Liver (tissue), 9 donors: ENCODE results near the gene PROX1. TPM values are rescaled to one million over a fixed set of nuclear protein-coding genes. Genes with fewer than 3 reads are reported as not detected.

Experiments
- DNase-seq: peaks from one replicate; pipeline ENCODE4 v3.0.0-alpha.2; 2017; ENCODE audit warnings: low spot score
- H3K27ac ChIP-seq, 2 donors: one replicate each; pipeline ENCODE4 v1.7.0; 2013; ENCODE audit warnings: inconsistent platforms in 2 of 2, low read length in 2 of 2, control low read depth in 1 of 2, low read depth in 1 of 2, mild to moderate bottlenecking in 1 of 2
- H3K27me3 ChIP-seq, 4 donors: one replicate each; pipeline versions ENCODE4 v1.6.1 to v1.7.0; 2013; ENCODE audit warnings: low read length in 3 of 4, inconsistent platforms in 1 of 4, mild to moderate bottlenecking in 1 of 4, moderate library complexity in 1 of 4; ENCODE audit not compliant: control insufficient read depth in 4 of 4, insufficient read depth in 4 of 4
- H3K36me3 ChIP-seq, 4 donors: one replicate each; pipeline versions ENCODE4 v1.6.1 to v1.7.0; 2013; ENCODE audit warnings: low read length in 3 of 4, mild to moderate bottlenecking in 3 of 4, low read depth in 1 of 4, moderate library complexity in 1 of 4; ENCODE audit not compliant: control insufficient read depth in 4 of 4, insufficient read depth in 3 of 4
- H3K4me1 ChIP-seq, 4 donors: one replicate each; pipeline versions ENCODE4 v1.6.1 to v1.7.0; 2013; ENCODE audit warnings: low read length in 3 of 4, mild to moderate bottlenecking in 3 of 4, moderate library complexity in 1 of 4; ENCODE audit not compliant: control insufficient read depth in 4 of 4, insufficient read depth in 4 of 4
- H3K4me3 ChIP-seq, 3 donors: one replicate each; pipeline versions ENCODE4 v1.6.1 to v1.7.0; 2013; ENCODE audit warnings: low read length in 3 of 3, control low read depth in 1 of 3, low read depth in 1 of 3, mild to moderate bottlenecking in 1 of 3
- H3K9ac ChIP-seq, 2 donors: one replicate each; pipeline ENCODE4 v1.7.0; 2013; ENCODE audit warnings: low read length in 2 of 2, mild to moderate bottlenecking in 2 of 2, moderate library complexity in 2 of 2, control low read depth in 1 of 2, low read depth in 1 of 2
- H3K9me3 ChIP-seq, 4 donors: one replicate each; pipeline versions ENCODE4 v1.6.1 to v1.7.0; 2013; ENCODE audit warnings: low read length in 3 of 4; ENCODE audit not compliant: control insufficient read depth in 4 of 4
- EGR1 ChIP-seq, 2 donors: IDR thresholded peaks; 2 replicates each; pipeline ENCODE4 v1.6.1; 2016 to 2018; ENCODE audit warnings: antibody characterized with exemption in 2 of 2, low read depth in 2 of 2
- FOXA1 ChIP-seq: IDR thresholded peaks from 2 replicates; pipeline ENCODE4 v1.6.1; 2016; ENCODE audit warnings: antibody characterized with exemption
- GABPA ChIP-seq, 2 donors: IDR thresholded peaks in 1 of 2; conservative IDR thresholded peaks in 1 of 2; 2 replicates each; pipeline ENCODE4 v1.6.1; 2016; ENCODE audit warnings: antibody characterized with exemption in 2 of 2, mild to moderate bottlenecking in 1 of 2, moderate library complexity in 1 of 2
- HNF4A ChIP-seq, 2 donors: conservative IDR thresholded peaks; 2 replicates each; pipeline ENCODE4 v1.6.1; 2016; ENCODE audit warnings: antibody characterized with exemption in 2 of 2, mild to moderate bottlenecking in 2 of 2
- HNF4G ChIP-seq: IDR thresholded peaks from 2 replicates; pipeline ENCODE4 v1.6.1; 2016; ENCODE audit warnings: antibody characterized with exemption
- JUND ChIP-seq, 2 donors: IDR thresholded peaks; 2 replicates each; pipeline ENCODE4 v1.6.1; 2016; ENCODE audit warnings: antibody characterized with exemption in 2 of 2
- NR2F2 ChIP-seq: IDR thresholded peaks from 2 replicates; pipeline ENCODE4 v1.6.1; 2016; ENCODE audit warnings: antibody characterized with exemption
- RAD21 ChIP-seq, 2 donors: IDR thresholded peaks; 2 replicates each; pipeline ENCODE4 v1.6.1; 2016; ENCODE audit warnings: antibody characterized with exemption in 2 of 2, mild to moderate bottlenecking in 2 of 2
- RXRA ChIP-seq, 2 donors: IDR thresholded peaks; 2 replicates each; pipeline ENCODE4 v1.6.1; 2017 to 2018; ENCODE audit warnings: antibody characterized with exemption in 2 of 2, mild to moderate bottlenecking in 1 of 2
- SP1 ChIP-seq: IDR thresholded peaks from 2 replicates; pipeline ENCODE4 v1.6.1; 2018; ENCODE audit warnings: antibody characterized with exemption, mild to moderate bottlenecking
- TAF1 ChIP-seq: conservative IDR thresholded peaks from 2 replicates; pipeline ENCODE4 v1.6.1; 2016; ENCODE audit warnings: antibody characterized with exemption, mild to moderate bottlenecking
- YY1 ChIP-seq: IDR thresholded peaks from 2 replicates; pipeline ENCODE4 v1.6.1; 2016; ENCODE audit warnings: antibody characterized with exemption, mild to moderate bottlenecking
- WGBS: extraction: QIAGEN DNeasy Blood & Tissue Kit; methylation state at CpG from one replicate; pipeline ENCODE4 v1.1.7; 2013; 5-methylcytosine and 5-hydroxymethylcytosine counted together
- polyA plus RNA-seq, 2 donors: library from polyadenylated mRNA; stranded (reverse) in 1 of 2; unstranded in 1 of 2; fragments of 200-250 nt in 1 of 2; fragments of >200 nt in 1 of 2; fragmentation: Nextera tagmentation in 1 of 2; extraction: Ambion mirVana in 1 of 2; gene quantifications; one replicate each; pipeline versions ENCODE4 v1.2.1 to v1.2.3, GENCODE V29; 2013 to 2015
- total RNA-seq, 2 donors: library from RNA; depleted of rRNA; stranded (reverse); fragments of >200 nt; gene quantifications; one replicate each; pipeline ENCODE4 v1.2.3, GENCODE V29; 2014
- TF ChIP-seq, protein P1 (sequence below): IDR thresholded peaks from 2 replicates; pipeline ENCODE4 v1.6.1; 2016; ENCODE audit warnings: antibody characterized with exemption
- TF ChIP-seq, protein P2 (sequence below): IDR thresholded peaks from 2 replicates; pipeline ENCODE4 v1.6.1; 2016; ENCODE audit warnings: antibody characterized with exemption
- TF ChIP-seq, protein P3 (sequence below): fragments of 150-350 bp; IDR thresholded peaks from 2 replicates; pipeline ENCODE4 v1.5.1; 2017; ENCODE audit warnings: improper control_type of control experiment, low read depth, low read length; ENCODE audit not compliant: missing input control
- TF ChIP-seq, protein P4 (sequence below): IDR thresholded peaks from 2 replicates; pipeline ENCODE4 v1.6.1; 2016; ENCODE audit warnings: antibody characterized with exemption
- TF ChIP-seq, protein P5 (sequence below): IDR thresholded peaks from 2 replicates; pipeline ENCODE4 v1.6.1; 2016; ENCODE audit warnings: antibody characterized with exemption, mild to moderate bottlenecking
- donor health status: healthy.
- donor health status: healthy.
- donor health status: healthy.
- donor health status: healthy.
- donor health status: healthy.

Gene PROX1, protein sequence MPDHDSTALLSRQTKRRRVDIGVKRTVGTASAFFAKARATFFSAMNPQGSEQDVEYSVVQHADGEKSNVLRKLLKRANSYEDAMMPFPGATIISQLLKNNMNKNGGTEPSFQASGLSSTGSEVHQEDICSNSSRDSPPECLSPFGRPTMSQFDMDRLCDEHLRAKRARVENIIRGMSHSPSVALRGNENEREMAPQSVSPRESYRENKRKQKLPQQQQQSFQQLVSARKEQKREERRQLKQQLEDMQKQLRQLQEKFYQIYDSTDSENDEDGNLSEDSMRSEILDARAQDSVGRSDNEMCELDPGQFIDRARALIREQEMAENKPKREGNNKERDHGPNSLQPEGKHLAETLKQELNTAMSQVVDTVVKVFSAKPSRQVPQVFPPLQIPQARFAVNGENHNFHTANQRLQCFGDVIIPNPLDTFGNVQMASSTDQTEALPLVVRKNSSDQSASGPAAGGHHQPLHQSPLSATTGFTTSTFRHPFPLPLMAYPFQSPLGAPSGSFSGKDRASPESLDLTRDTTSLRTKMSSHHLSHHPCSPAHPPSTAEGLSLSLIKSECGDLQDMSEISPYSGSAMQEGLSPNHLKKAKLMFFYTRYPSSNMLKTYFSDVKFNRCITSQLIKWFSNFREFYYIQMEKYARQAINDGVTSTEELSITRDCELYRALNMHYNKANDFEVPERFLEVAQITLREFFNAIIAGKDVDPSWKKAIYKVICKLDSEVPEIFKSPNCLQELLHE
- 100 to 1,000 TPM in 1 of 2 donors, 10 to 100 TPM in 1; 23.2 to 101 TPM for total RNA-seq
- 10 to 100 TPM; 18.3 to 39.4 TPM for polyA plus RNA-seq

DNA sequence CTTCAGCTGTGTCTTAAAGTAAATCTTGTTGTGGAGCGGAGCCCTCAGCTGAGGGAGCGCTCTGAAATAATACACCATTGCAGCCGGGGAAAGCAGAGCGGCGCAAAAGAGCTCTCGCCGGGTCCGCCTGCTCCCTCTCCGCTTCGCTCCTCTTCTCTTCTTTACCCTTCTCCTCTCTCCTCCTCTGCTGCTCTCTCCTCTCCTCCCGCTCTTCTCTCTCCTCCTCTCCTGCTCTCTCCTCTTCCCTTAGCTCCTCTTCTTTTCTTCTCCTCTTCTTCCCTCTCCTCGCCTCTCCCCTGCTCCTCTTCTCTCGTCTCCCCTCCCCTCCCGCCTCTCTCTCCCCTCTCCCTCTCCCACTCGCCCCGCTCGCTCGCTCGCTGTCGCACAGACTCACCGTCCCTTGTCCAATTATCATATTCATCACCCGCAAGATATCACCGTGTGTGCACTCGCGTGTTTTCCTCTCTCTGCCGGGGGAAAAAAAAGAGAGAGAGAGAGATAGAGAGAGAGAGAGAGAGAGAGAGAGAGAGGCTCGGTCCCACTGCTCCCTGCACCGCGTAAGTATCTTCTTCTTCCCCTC is at the start of gene PROX1:
Gene PROX1 (plus strand): TSS at position 47 of the 580 bp plus-strand sequence. CDS start 8,563 bp downstream, outside the sequence.
- Histone ChIP-seq H3K27me3 (no peaks in the 10 kb centered on the region), H3K9ac (peak within 1 kb of the TSS; percentile 91 to 99)

DNA sequence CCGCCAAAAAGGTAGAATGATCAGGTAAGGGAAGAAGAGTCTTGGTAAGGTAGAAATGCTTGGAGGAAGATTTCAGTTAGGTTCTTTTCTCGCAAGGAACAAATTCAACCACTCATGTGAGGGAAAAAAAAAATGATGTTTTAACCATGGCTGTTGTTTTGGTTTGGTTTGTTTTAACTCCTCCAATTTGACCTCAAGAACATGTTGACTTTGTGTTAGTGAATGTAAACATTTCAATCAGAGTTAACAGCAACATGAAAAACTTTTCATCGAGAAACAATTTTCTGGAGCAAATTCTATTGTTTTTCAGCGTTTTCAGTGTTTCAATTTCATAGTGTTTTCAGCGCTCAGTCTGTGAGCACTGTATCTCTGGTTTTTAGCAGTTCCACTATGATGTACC is 49.0 kb upstream of the PROX1 start:
- Histone ChIP-seq H3K36me3 (no peaks in the 10 kb centered on the region), H3K27me3 (no peaks in the 10 kb centered on the region), H3K4me1 (peaks cover 7 to 31% (median 17%) of the 10 kb centered on the region in 4 donors), H3K9ac (no peak overlapping the region), H3K9me3 (no peaks in the 10 kb centered on the region), H3K4me3 (no peak overlapping the region), H3K27ac (peak overlapping the region in 1 of 2 donors; percentile 27)
- WGBS = 66% methylated on average over 5 of the region's 5 CpGs
- DNase-seq = no peak
- TF ChIP-seq GABPA (IDR thresholded peaks at IDR 0.05 in 1 of 2, conservative IDR thresholded peaks at IDR 0.05 in 1 of 2) (no peak), RXRA (IDR thresholded peaks at IDR 0.05) (peak in 1 of 2 donors; percentile 30), NR2F2 (no peak), EGR1 (IDR thresholded peaks at IDR 0.05; ENCODE audit: low read depth in 2 of 2) (no peak), HNF4A (conservative IDR thresholded peaks at IDR 0.05) (peak in 1 of 2 donors; percentile 18), RAD21 (IDR thresholded peaks at IDR 0.05) (no peak)
- TF ChIP-seq, protein P1, sequence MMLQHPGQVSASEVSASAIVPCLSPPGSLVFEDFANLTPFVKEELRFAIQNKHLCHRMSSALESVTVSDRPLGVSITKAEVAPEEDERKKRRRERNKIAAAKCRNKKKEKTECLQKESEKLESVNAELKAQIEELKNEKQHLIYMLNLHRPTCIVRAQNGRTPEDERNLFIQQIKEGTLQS = no peak
- TF ChIP-seq, protein P2, sequence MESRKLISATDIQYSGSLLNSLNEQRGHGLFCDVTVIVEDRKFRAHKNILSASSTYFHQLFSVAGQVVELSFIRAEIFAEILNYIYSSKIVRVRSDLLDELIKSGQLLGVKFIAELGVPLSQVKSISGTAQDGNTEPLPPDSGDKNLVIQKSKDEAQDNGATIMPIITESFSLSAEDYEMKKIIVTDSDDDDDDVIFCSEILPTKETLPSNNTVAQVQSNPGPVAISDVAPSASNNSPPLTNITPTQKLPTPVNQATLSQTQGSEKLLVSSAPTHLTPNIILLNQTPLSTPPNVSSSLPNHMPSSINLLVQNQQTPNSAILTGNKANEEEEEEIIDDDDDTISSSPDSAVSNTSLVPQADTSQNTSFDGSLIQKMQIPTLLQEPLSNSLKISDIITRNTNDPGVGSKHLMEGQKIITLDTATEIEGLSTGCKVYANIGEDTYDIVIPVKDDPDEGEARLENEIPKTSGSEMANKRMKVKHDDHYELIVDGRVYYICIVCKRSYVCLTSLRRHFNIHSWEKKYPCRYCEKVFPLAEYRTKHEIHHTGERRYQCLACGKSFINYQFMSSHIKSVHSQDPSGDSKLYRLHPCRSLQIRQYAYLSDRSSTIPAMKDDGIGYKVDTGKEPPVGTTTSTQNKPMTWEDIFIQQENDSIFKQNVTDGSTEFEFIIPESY = no peak

More for the DNA sequence above, at the start of gene PROX1:
- TF ChIP-seq YY1 (peak; percentile 35), JUND (IDR thresholded peaks at IDR 0.05) (peak in 1 of 2 donors; percentile 25), TAF1 (peak; percentile 89), SP1 (peak; percentile 5), EGR1 (IDR thresholded peaks at IDR 0.05; ENCODE audit: low read depth in 2 of 2) (no peak), RAD21 (IDR thresholded peaks at IDR 0.05) (peak in 1 of 2 donors; percentile 17), HNF4G (no peak), FOXA1 (no peak)
- TF ChIP-seq, protein P3, sequence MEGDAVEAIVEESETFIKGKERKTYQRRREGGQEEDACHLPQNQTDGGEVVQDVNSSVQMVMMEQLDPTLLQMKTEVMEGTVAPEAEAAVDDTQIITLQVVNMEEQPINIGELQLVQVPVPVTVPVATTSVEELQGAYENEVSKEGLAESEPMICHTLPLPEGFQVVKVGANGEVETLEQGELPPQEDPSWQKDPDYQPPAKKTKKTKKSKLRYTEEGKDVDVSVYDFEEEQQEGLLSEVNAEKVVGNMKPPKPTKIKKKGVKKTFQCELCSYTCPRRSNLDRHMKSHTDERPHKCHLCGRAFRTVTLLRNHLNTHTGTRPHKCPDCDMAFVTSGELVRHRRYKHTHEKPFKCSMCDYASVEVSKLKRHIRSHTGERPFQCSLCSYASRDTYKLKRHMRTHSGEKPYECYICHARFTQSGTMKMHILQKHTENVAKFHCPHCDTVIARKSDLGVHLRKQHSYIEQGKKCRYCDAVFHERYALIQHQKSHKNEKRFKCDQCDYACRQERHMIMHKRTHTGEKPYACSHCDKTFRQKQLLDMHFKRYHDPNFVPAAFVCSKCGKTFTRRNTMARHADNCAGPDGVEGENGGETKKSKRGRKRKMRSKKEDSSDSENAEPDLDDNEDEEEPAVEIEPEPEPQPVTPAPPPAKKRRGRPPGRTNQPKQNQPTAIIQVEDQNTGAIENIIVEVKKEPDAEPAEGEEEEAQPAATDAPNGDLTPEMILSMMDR = no peak
- TF ChIP-seq, protein P1 = no peak
- TF ChIP-seq, protein P4, sequence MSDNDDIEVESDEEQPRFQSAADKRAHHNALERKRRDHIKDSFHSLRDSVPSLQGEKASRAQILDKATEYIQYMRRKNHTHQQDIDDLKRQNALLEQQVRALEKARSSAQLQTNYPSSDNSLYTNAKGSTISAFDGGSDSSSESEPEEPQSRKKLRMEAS = no peak
- TF ChIP-seq, protein P5, sequence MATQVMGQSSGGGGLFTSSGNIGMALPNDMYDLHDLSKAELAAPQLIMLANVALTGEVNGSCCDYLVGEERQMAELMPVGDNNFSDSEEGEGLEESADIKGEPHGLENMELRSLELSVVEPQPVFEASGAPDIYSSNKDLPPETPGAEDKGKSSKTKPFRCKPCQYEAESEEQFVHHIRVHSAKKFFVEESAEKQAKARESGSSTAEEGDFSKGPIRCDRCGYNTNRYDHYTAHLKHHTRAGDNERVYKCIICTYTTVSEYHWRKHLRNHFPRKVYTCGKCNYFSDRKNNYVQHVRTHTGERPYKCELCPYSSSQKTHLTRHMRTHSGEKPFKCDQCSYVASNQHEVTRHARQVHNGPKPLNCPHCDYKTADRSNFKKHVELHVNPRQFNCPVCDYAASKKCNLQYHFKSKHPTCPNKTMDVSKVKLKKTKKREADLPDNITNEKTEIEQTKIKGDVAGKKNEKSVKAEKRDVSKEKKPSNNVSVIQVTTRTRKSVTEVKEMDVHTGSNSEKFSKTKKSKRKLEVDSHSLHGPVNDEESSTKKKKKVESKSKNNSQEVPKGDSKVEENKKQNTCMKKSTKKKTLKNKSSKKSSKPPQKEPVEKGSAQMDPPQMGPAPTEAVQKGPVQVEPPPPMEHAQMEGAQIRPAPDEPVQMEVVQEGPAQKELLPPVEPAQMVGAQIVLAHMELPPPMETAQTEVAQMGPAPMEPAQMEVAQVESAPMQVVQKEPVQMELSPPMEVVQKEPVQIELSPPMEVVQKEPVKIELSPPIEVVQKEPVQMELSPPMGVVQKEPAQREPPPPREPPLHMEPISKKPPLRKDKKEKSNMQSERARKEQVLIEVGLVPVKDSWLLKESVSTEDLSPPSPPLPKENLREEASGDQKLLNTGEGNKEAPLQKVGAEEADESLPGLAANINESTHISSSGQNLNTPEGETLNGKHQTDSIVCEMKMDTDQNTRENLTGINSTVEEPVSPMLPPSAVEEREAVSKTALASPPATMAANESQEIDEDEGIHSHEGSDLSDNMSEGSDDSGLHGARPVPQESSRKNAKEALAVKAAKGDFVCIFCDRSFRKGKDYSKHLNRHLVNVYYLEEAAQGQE = peak; percentile 80
- peaks cover 0 to 41% (median 5%) of the 10 kb centered on the region in 4 donors for H3K4me1 ChIP-seq
- peak within 1 kb of the TSS; percentile 93 to 97 for H3K27ac ChIP-seq
- no peaks in the 10 kb centered on the region for H3K36me3 ChIP-seq
- H3K9me3 ChIP-seq = no peaks in the 10 kb centered on the region
- H3K4me3 ChIP-seq = peak within 1 kb of the TSS; percentile 70 to 87 (median 82)
- peak; percentile 46 for DNase-seq
- 3% methylated on average over 29 of the region's 29 CpGs for WGBS
